Esophagus squamous epithelium (tissue), 4 donors: ENCODE data around the gene THAP7.

Source experiments
- CTCF ChIP-seq, 6 experiments: fragments of 450-650 bp in 4 of 6; fragments of 200-600 bp in 2 of 6; sonication (generic) in 2 of 6; IDR thresholded peaks; one replicate each; pipeline ENCODE4 v1.5.1; 2016 to 2019; ENCODE audit warnings: antibody characterized with exemption in 6 of 6, mild to moderate bottlenecking in 4 of 6, moderate library complexity in 4 of 6
- POLR2A ChIP-seq, 4 donors: fragments of 450-650 bp; IDR thresholded peaks; one replicate each; pipeline ENCODE4 v1.6.1; 2017; ENCODE audit warnings: antibody characterized with exemption in 4 of 4, mild to moderate bottlenecking in 4 of 4, moderate library complexity in 3 of 4

GRCh38 chr22:21042978-21043859 lies 41.3 kb upstream of the THAP7 start:
- no peak for TF ChIP-seq CTCF (IDR thresholded peaks at IDR 0.05)
- TF ChIP-seq POLR2A (IDR thresholded peaks at IDR 0.05), result no peak
